GM18526 (cell line): ENCODE measurements around the gene GAB4.

ENCODE experiments used
- POLR2A ChIP-seq: IDR thresholded peaks from 3 replicates; pipeline ENCODE4 v1.6.1; 2011; ENCODE audit not compliant: insufficient read length; ENCODE audit errors: extremely low read depth

Gene GAB4

GRCh38 chr22:16961477-16962186, 46.4 kb downstream of the GAB4 start:
- no peak for TF ChIP-seq POLR2A

GRCh38 chr22:16960884-16961249, 47.2 kb downstream of the GAB4 start:
- no peak for TF ChIP-seq POLR2A

GRCh38 chr22:16960220-16960883, 47.7 kb downstream of the GAB4 start:
- TF ChIP-seq POLR2A: no peak

- TF ChIP-seq POLR2A: no peak
Observed at GRCh38 chr22:16959345-16959930, 48.6 kb downstream of the GAB4 start.

- no peak for TF ChIP-seq POLR2A
Observed at GRCh38 chr22:16958475-16958874, 49.5 kb downstream of the GAB4 start.

- TF ChIP-seq POLR2A: no peak
Observed at GRCh38 chr22:16957781-16958180, 50.2 kb downstream of the GAB4 start.

GRCh38 chr22:16956290-16956689, 51.7 kb downstream of the GAB4 start:
- TF ChIP-seq POLR2A: no peak

GRCh38 chr22:16955678-16956210, 52.3 kb downstream of the GAB4 start:
- TF ChIP-seq POLR2A: no peak

- no peak for TF ChIP-seq POLR2A
Observed at GRCh38 chr22:16955081-16955480, 52.9 kb downstream of the GAB4 start.

GRCh38 chr22:16954060-16954403, 54.0 kb downstream of the GAB4 start:
- TF ChIP-seq POLR2A: no peak

GRCh38 chr22:16953206-16954059, 54.6 kb downstream of the GAB4 start:
- no peak for TF ChIP-seq POLR2A

GRCh38 chr22:16949561-16949960, 58.5 kb downstream of the GAB4 start:
- TF ChIP-seq POLR2A: no peak

- no peak for TF ChIP-seq POLR2A
Observed at GRCh38 chr22:16937811-16938210, 70.2 kb downstream of the GAB4 start.

GRCh38 chr22:16936625-16937024, 71.4 kb downstream of the GAB4 start:
- TF ChIP-seq POLR2A: no peak

GRCh38 chr22:16935209-16935608, 72.8 kb downstream of the GAB4 start:
- TF ChIP-seq POLR2A: no peak
